Measurements from ENCODE around the gene ANKRD13A. TPM values are rescaled to one million over a fixed set of nuclear protein-coding genes. Genes with fewer than 3 reads are reported as not detected.
A peak's percentile ranks its signal among the peaks of the same experiment; 100 is the strongest.

Gene ANKRD13A
- total and polyA plus RNA-seq, 2 of the 13 experiments (the other 11 are each of a cell fraction or from before 2014, with no cell fraction given) = 34.1 to 41.6 TPM

DNA sequence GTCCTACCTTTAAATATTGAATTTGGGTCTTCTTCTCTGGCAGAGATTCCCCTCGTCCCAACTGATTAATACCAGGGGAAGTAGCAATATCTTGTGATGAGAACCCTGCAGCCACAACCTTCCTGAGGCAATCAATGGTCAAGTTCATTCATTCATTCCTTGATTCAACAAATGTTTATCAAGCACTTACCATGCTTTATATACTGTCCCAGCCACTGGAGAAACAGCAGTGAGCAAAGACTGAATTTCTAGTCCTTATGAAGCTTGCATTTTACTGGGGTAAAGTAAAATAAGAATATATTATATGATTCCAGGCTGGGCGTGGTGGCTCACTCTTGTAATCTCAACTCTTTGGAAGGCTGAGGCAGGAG, 2.8 kb upstream of the ANKRD13A start (continued):
- TF ChIP-seq, protein P1, sequence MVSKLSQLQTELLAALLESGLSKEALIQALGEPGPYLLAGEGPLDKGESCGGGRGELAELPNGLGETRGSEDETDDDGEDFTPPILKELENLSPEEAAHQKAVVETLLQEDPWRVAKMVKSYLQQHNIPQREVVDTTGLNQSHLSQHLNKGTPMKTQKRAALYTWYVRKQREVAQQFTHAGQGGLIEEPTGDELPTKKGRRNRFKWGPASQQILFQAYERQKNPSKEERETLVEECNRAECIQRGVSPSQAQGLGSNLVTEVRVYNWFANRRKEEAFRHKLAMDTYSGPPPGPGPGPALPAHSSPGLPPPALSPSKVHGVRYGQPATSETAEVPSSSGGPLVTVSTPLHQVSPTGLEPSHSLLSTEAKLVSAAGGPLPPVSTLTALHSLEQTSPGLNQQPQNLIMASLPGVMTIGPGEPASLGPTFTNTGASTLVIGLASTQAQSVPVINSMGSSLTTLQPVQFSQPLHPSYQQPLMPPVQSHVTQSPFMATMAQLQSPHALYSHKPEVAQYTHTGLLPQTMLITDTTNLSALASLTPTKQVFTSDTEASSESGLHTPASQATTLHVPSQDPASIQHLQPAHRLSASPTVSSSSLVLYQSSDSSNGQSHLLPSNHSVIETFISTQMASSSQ (IDR thresholded peaks at IDR 0.05; ENCODE audit: low read depth) = no peak
- TF ChIP-seq, protein P1 (CRISPR knock-in tag; IDR thresholded peaks at IDR 0.05; ENCODE audit: borderline replicate concordance) = peak; percentile 9; the same call in 1 of the 2 replicates
- 0 out of 2 replicates have a peak, but pooled peaks have one; percentile 3 for TF ChIP-seq ZNF431 (CRISPR knock-in tag; IDR thresholded peaks at IDR 0.05; ENCODE audit: borderline replicate concordance, low read depth)
- TF ChIP-seq ZBTB42 (CRISPR knock-in tag; IDR thresholded peaks at IDR 0.05) = no peak
- 0 out of 2 replicates have a peak, but pooled peaks have one; percentile 3 for TF ChIP-seq ZNF556 (CRISPR knock-in tag; IDR thresholded peaks at IDR 0.05; ENCODE audit: borderline replicate concordance)
- TF ChIP-seq ZNF24 (IDR thresholded peaks at IDR 0.05) = peak; percentile 93
- no peak for TF ChIP-seq RORA (CRISPR knock-in tag; IDR thresholded peaks at IDR 0.05)
- 0 out of 2 replicates have a peak, but pooled peaks have one; percentile 5 for TF ChIP-seq ZC3H13 (CRISPR knock-in tag; IDR thresholded peaks at IDR 0.05)
- TF ChIP-seq, protein P2, sequence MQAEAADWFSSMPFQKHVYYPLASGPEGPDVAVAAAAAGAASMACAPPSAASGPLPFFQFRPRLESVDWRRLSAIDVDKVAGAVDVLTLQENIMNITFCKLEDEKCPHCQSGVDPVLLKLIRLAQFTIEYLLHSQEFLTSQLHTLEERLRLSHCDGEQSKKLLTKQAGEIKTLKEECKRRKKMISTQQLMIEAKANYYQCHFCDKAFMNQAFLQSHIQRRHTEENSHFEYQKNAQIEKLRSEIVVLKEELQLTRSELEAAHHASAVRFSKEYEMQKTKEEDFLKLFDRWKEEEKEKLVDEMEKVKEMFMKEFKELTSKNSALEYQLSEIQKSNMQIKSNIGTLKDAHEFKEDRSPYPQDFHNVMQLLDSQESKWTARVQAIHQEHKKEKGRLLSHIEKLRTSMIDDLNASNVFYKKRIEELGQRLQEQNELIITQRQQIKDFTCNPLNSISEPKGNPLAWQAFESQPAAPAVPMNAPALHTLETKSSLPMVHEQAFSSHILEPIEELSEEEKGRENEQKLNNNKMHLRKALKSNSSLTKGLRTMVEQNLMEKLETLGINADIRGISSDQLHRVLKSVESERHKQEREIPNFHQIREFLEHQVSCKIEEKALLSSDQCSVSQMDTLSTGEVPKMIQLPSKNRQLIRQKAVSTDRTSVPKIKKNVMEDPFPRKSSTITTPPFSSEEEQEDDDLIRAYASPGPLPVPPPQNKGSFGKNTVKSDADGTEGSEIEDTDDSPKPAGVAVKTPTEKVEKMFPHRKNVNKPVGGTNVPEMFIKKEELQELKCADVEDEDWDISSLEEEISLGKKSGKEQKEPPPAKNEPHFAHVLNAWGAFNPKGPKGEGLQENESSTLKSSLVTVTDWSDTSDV (CRISPR knock-in tag; IDR thresholded peaks at IDR 0.05) = no peak
- 0 out of 2 replicates have a peak, but pooled peaks have one; percentile 7 for TF ChIP-seq ZNF343 (CRISPR knock-in tag; IDR thresholded peaks at IDR 0.05)

All from HepG2 (cell line).